Stimulated activated naive CD8-positive, alpha-beta T cell treated with anti-CD3 and anti-CD28 coated beads, Interleukin-15, Interleukin-2, amounts not matched to agents 100 U/mL and 50 U/mL, for 24 hours (primary cell): ENCODE measurements around the gene CRISP3.

ENCODE experiments used
- ATAC-seq: fragments of 150-1000 bp; cut with Tn5 transposase; one replicate; pipeline ENCODE4 v1.10.0; 2021
- DNase-seq: peaks from one replicate; pipeline ENCODE4 v3.0.0; 2021

CRISP3 gene

DNA sequence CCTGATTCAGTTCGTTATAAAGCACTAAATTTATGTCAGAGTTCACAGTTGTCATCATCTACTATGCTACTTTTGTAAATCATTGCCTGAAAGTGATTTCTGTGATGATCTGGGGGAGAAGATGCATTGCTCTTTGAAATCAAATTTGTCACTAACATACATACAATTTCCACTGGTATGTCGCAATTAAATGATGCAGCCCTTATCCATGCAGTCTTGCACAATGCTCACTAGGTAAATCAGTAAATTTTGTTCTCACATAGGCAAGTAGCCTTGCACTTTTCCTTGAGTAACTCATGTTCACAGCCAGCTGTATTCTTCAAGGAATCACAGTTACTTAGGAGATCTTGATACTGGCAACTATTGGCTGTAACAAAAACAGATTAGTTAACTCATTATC, 51.7 kb downstream of the CRISP3 start:
- ATAC-seq, result no peak
- DNase-seq, result no peak
